Neural cell (in vitro differentiated cells): ENCODE measurements around the gene DNAAF3. TPM values are rescaled to one million over a fixed set of nuclear protein-coding genes. Genes with fewer than 3 reads are reported as not detected.

Source experiments
- H2AFZ ChIP-seq: fragments of 200-600, 300-800 bp; sonication (generic), shearing (Covaris generic); 2 replicates; pipeline ENCODE4 v1.6.0; 2014; ENCODE audit warnings: low read depth, mild to moderate bottlenecking, antibody characterized with exemption, low read length, moderate library complexity
- H3F3A ChIP-seq: fragments of 200-600 bp; shearing (Covaris generic); 2 replicates; pipeline ENCODE4 v1.6.1; 2016; ENCODE audit warnings: mild to moderate bottlenecking, moderate library complexity, mixed read lengths, antibody characterized with exemption, low read length; ENCODE audit not compliant: insufficient read depth, poor library complexity, severe bottlenecking
- H3K27ac ChIP-seq: fragments of 200-600, 300-800 bp; sonication (generic), shearing (Covaris generic); 2 replicates; pipeline ENCODE4 v1.5.1; 2014; ENCODE audit warnings: mild to moderate bottlenecking, low read length, moderate library complexity
- H3K27me3 ChIP-seq: fragments of 300-800, 200-600 bp; sonication (generic), shearing (Covaris generic); 2 replicates; pipeline ENCODE4 v1.6.0; 2014; ENCODE audit warnings: mild to moderate bottlenecking, low read depth, low read length, moderate library complexity; ENCODE audit not compliant: insufficient read depth
- H3K36me3 ChIP-seq: fragments of 300-800, 200-600 bp; sonication (generic), shearing (Covaris generic); 2 replicates; pipeline ENCODE4 v1.5.1; 2014; ENCODE audit warnings: mild to moderate bottlenecking, antibody characterized with exemption, low read length, moderate library complexity; ENCODE audit not compliant: insufficient read depth
- H3K4me2 ChIP-seq: fragments of 300-800, 200-600 bp; sonication (generic), shearing (Covaris generic); 2 replicates; pipeline ENCODE4 v1.6.0; 2014; ENCODE audit warnings: mild to moderate bottlenecking, low read length
- H3K4me3 ChIP-seq: fragments of 300-800, 200-600 bp; sonication (generic), shearing (Covaris generic); 2 replicates; pipeline ENCODE4 v1.5.1; 2014; ENCODE audit warnings: mild to moderate bottlenecking, low read length, moderate library complexity
- H3K79me2 ChIP-seq: fragments of 200-600 bp; shearing (Covaris generic); replicated peaks from 2 replicates; pipeline ENCODE4 v1.6.0; 2014; ENCODE audit warnings: mild to moderate bottlenecking, low read length, moderate library complexity; ENCODE audit not compliant: insufficient read depth
- H3K9ac ChIP-seq: fragments of 300-800, 200-600 bp; sonication (generic), shearing (Covaris generic); 2 replicates; pipeline ENCODE4 v1.6.1; 2016; ENCODE audit warnings: mild to moderate bottlenecking, low read length, mixed read lengths
- H3K9me2 ChIP-seq: fragments of 200-600 bp; shearing (Covaris generic); 2 replicates; pipeline ENCODE4 v1.6.1; 2016; ENCODE audit warnings: mild to moderate bottlenecking, low read length, mixed read lengths; ENCODE audit not compliant: insufficient read depth
- H3K9me3 ChIP-seq: fragments of 200-600, 300-800 bp; sonication (generic), shearing (Covaris generic); 2 replicates; pipeline ENCODE4 v1.6.1; 2016; ENCODE audit warnings: mild to moderate bottlenecking, mixed run types, low read length, moderate library complexity, mixed read lengths
- H4K20me1 ChIP-seq: fragments of 200-600 bp; shearing (Covaris generic); 2 replicates; pipeline ENCODE4 v1.6.1; 2016; ENCODE audit warnings: mild to moderate bottlenecking, mixed run types; ENCODE audit not compliant: insufficient read depth
- CTCF ChIP-seq: fragments of 450-650 bp; IDR thresholded peaks from 2 replicates; pipeline ENCODE4 v1.5.1; 2014; ENCODE audit warnings: antibody characterized with exemption, mild to moderate bottlenecking, moderate library complexity; ENCODE audit not compliant: poor library complexity, severe bottlenecking
- EP300 ChIP-seq: fragments of 450-650 bp; conservative IDR thresholded peaks from 2 replicates; pipeline ENCODE4 v1.6.1; 2014; ENCODE audit warnings: antibody characterized with exemption, mild to moderate bottlenecking, moderate library complexity; ENCODE audit not compliant: poor library complexity, severe bottlenecking
- EZH2 ChIP-seq: fragments of 200-600, 300-800 bp; shearing (Covaris generic), sonication (generic); IDR thresholded peaks from 2 replicates; pipeline ENCODE4 v1.6.1; 2014; ENCODE audit warnings: antibody characterized with exemption, low read length, borderline replicate concordance, mild to moderate bottlenecking; ENCODE audit not compliant: insufficient read depth, poor library complexity, severe bottlenecking
- MXI1 ChIP-seq: fragments of 450-650 bp; conservative IDR thresholded peaks from 2 replicates; pipeline ENCODE4 v1.6.1; 2014; ENCODE audit warnings: antibody characterized with exemption, mild to moderate bottlenecking; ENCODE audit not compliant: poor library complexity, severe bottlenecking
- POLR2AphosphoS5 ChIP-seq: IDR thresholded peaks from 2 replicates; pipeline ENCODE4 v1.6.1; 2012
- RAD21 ChIP-seq: fragments of 450-650 bp; conservative IDR thresholded peaks from 2 replicates; pipeline ENCODE4 v1.6.1; 2014; ENCODE audit warnings: antibody characterized with exemption, mild to moderate bottlenecking, moderate library complexity
- REST ChIP-seq: IDR thresholded peaks from 2 replicates; pipeline ENCODE4 v1.6.1; 2012; ENCODE audit warnings: borderline replicate concordance
- SMC3 ChIP-seq: fragments of 450-650 bp; conservative IDR thresholded peaks from 2 replicates; pipeline ENCODE4 v1.6.1; 2014; ENCODE audit warnings: antibody characterized with exemption, mild to moderate bottlenecking, moderate library complexity; ENCODE audit not compliant: poor library complexity
- TAF1 ChIP-seq: IDR thresholded peaks from 2 replicates; pipeline ENCODE4 v1.6.1; 2012; ENCODE audit warnings: low read depth
- polyA plus RNA-seq: library from polyadenylated mRNA; depleted of rRNA; stranded (reverse); fragments of >200 nt; gene quantifications from 2 replicates; pipeline ENCODE4 v1.2.3, GENCODE V29; 2014

The DNAAF3 gene
- polyA plus RNA-seq, 1 donor from 2014 or later: 0.38 TPM

- no peaks in the 10 kb centered on the region for H3K9me2 ChIP-seq
- no peak overlapping the region for H3K9ac ChIP-seq
- H3K4me3 ChIP-seq: no peak overlapping the region
- H3K9me3 ChIP-seq: no peaks in the 10 kb centered on the region
- no peaks in the 10 kb centered on the region for H3K36me3 ChIP-seq
- no peak overlapping the region for H3K27ac ChIP-seq
- no peaks in the 10 kb centered on the region for H3F3A ChIP-seq
- TF ChIP-seq EZH2 (no peak), MXI1 (no peak), REST (no peak), TAF1 (no peak), CTCF (no peak)
- H3K27me3 ChIP-seq: no peaks in the 10 kb centered on the region
- no peaks in the 10 kb centered on the region for H3K79me2 ChIP-seq
- no peaks in the 10 kb centered on the region for H4K20me1 ChIP-seq
- H2AFZ ChIP-seq: no peak overlapping the region
- H3K4me2 ChIP-seq: no peak overlapping the region
These were observed 43.5 kb upstream of the DNAAF3 start for GRCh38 chr19:55209693-55210472.

GRCh38 chr19:55208880-55209692 is 42.7 kb upstream of the DNAAF3 start, which contains the start of gene PTPRH:
Gene PTPRH, minus strand, starts transcription at chr19:55209501. Its CDS starts 68 bp downstream, at chr19:55209433.
- Histone ChIP-seq H3K27me3 (no peaks in the 10 kb centered on the region), H3K9me3 (no peaks in the 10 kb centered on the region), H3K36me3 (no peaks in the 10 kb centered on the region), H3K4me3 (no peak within 1 kb of the TSS), H3K4me2 (no peak within 1 kb of the TSS), H4K20me1 (no peaks in the 10 kb centered on the region), H3F3A (no peaks in the 10 kb centered on the region), H3K27ac (no peak within 1 kb of the TSS), H2AFZ (no peak within 1 kb of the TSS), H3K9me2 (no peaks in the 10 kb centered on the region), H3K9ac (no peak within 1 kb of the TSS), H3K79me2 (no peaks in the 10 kb centered on the region)
- TF ChIP-seq TAF1 (no peak), POLR2AphosphoS5 (no peak), EZH2 (no peak), RAD21 (no peak), CTCF (no peak), EP300 (no peak), SMC3 (no peak), MXI1 (no peak), REST (no peak)
